Embryonic facial prominence (tissue), 1 donor: ENCODE results near the gene CYP2C19.
"Not testable (repeated sequence)": the region's sequence is repeated elsewhere in the genome, so short reads cannot be mapped to it uniquely, and the experiment has no call there.

Experiments
- DNase-seq: peaks from one replicate; pipeline ENCODE4 v3.0.0-alpha.2; 2016; ENCODE audit errors: extremely low spot score

CYP2C19 gene

GRCh38 chr10:94762393-94762792 is at the start of gene CYP2C19:
Gene CYP2C19 (plus strand): TSS chr10:94762681. CDS start chr10:94762706, 25 bp downstream.
- no peak for DNase-seq

- DNase-seq, result no peak
These were observed 36.6 kb upstream of the CYP2C19 start for GRCh38 chr10:94725871-94726270.

DNA sequence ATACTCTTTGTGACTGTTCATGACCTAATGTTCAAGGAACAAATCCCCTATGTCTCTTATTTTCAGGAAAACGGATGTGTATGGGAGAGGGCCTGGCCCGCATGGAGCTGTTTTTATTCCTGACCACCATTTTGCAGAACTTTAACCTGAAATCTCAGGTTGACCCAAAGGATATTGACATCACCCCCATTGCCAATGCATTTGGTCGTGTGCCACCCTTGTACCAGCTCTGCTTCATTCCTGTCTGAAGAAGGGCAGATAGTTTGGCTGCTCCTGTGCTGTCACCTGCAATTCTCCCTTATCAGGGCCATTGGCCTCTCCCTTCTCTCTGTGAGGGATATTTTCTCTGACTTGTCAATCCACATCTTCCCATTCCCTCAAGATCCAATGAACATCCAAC is 27.3 kb upstream of the CYP2C19 start:
- DNase-seq, result no peak

DNA sequence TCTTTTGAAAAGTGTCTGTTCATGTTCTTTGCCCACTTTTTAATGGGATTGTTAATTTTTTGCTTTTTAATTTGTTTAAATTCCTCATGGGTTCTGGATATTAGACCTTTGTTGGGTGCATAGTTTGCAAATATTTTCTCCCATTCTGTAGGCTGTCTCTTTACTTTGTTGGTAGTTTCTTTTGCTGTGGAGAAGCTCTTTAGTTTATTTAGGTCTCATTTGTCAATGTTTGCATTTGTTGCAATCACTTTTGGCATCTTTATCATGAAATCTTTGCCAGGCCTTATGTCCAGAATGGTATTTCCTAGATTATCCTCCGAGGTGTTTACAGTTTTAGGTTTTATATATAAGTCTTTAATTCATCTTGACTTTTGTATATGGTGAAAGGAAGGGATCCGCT is 23.9 kb upstream of the CYP2C19 start:
- no peak for DNase-seq

- no peak for DNase-seq
These were observed 15.3 kb upstream of the CYP2C19 start for GRCh38 chr10:94747137-94747536.

DNA sequence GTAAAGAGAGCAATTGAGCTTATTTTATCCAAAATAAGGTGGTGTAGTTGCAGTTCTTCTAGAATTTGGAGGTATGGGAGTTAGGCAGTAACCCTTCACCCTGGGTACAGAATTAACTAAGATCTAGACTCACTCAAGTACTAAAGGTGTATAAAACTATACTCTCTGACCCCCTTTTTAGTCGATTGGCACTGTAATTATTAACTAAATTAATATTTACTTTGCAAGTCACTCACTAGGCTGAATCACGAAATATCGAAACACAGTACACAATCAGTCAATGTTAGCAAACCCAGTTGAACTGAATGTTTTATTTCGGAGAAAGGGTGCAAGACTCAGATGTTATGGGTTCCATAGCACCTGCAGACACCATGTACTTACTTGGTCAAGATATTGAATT is 14.6 kb upstream of the CYP2C19 start:
- no peak for DNase-seq

DNA sequence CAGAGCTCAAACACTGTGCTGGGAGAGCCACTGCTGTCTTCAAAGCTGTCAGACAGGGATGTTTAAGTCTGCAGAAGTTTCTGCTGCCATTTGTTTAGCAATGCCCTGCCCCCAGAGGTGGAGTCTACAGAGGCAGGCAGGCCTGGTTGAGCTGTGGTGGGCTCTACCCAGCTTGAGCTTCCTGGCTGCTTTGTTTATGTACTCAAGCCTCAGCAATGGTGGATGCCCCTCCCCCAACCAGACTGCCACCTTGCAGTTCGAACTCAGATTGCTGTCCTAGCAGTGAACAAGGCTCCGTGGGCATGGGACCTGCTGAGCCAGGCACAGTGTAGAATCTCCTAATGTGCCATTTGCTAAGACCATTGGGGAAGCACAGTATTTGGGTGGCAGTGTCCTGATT is 4.6 kb upstream of the CYP2C19 start:
- DNase-seq, result no peak

DNA sequence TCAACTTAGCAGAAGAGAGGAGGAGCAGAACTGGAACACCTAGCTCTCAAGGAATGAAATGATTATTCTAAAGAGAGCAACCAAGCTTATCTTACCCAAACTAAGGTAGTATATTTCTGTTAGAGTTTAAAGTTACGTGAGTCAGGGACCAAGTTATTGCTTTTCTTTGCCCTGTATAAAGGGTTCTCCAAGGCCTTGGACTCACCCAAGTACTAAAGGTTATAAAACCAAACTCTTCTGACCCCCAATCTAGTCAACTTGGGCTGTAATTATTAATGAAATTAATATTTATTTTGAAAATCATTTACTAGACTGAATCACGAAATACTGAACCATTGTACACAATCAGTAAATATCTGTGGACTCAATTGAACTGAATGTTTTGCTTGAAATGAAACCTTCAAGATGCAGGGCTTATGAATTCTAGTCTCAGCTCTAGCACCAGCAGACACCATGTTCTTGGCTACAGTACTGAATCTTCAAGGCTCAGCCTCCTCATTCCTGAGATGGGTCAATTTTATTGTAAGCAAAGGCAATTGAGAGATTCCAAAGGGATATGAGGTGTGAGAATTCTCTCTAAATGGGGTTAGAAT is 1.8 kb upstream of the CYP2C19 start:
- no peak for DNase-seq

DNA sequence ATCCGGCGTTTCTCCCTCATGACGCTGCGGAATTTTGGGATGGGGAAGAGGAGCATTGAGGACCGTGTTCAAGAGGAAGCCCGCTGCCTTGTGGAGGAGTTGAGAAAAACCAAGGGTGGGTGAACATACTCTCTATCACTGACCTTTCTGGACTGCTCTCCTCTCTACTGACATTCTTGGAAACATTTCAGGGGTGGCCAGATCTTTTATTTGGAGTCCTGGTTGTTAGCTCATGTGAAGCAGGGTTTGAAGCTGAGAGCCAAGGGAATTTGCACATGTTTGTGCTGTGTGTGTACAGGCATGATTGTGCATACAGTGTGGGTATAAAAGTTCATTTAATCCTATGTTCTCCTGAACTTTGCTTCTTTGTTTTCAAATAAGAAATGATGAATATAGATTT is 12.9 kb downstream of the CYP2C19 start:
- not testable (repeated sequence) for DNase-seq

GRCh38 chr10:94777886-94778458 is 15.5 kb downstream of the CYP2C19 start:
- DNase-seq, result no peak

- DNase-seq, result no peak
These were observed 18.4 kb downstream of the CYP2C19 start for GRCh38 chr10:94780844-94781243.

GRCh38 chr10:94784256-94784655 is 21.8 kb downstream of the CYP2C19 start:
- DNase-seq, result no peak

DNA sequence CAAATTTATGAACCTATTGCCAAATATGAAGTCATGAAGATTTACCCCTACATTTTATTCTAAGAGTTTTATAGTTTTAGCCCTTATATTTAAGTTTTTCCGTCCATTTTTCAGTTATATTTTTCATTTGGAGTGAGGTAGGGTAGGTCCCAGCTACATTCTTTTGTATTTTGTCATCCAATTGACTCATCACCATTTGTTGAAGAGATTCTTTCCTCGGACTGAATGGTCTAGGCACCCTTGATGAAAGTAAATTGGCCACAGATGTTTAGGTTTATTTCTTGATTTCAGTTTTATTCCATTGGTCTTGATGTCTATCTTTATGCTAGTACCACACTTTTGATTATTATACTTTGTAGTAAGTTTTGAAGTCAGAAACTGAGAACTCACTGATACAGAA is 22.7 kb downstream of the CYP2C19 start:
- no peak for DNase-seq

DNA sequence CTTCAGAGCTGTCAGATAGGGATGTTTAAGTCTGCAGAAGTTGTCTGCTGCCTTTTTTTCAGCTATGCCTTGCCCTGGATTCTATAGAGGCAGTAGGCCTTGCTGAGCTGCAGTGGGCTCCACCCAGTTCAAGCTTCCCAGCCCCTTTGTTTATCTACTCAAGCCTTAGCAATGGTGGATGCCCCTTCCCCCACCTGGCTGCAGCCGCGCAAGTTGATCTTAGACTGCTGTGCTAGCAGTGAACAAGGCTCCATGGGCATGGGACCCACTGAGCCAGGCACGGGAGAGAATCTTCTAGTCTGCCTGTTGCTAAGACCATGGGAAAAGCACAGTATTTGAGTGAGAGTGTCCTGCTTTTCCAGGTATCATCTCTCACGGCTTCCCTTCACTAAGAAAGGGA is 38.1 kb downstream of the CYP2C19 start:
- not testable (repeated sequence) for DNase-seq

DNA sequence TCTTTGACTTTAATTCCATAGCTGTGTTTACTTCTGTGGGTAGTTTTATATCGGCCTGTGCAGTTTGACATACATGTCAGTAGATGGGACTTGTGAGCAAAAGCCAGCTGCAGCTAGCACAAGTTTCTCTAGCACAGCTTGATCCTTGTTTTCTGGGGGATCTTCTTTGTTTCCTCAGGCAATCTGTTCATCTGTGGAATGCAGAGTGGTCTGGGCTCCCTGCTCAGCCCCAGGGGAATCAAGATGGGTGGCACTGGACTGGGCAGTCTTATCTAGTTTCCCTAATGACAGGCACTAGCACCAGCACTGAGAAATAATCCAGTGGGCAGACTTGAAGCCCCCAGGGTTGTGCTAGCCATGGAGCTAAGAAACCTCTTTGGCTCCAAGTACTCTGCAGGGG is 40.8 kb downstream of the CYP2C19 start:
- DNase-seq, result no peak

- DNase-seq, result not testable (repeated sequence)
These were observed 67.5 kb downstream of the CYP2C19 start for GRCh38 chr10:94830025-94830424.

- no peak for DNase-seq
These were observed 83.7 kb downstream of the CYP2C19 start for GRCh38 chr10:94846204-94846603.

- DNase-seq, result no peak
These were observed 88.3 kb downstream of the CYP2C19 start for GRCh38 chr10:94850766-94851165.

GRCh38 chr10:94851263-94851662 is 88.8 kb downstream of the CYP2C19 start:
- DNase-seq, result no peak

GRCh38 chr10:94852438-94852837 is 90.0 kb downstream of the CYP2C19 start:
- no peak for DNase-seq

DNA sequence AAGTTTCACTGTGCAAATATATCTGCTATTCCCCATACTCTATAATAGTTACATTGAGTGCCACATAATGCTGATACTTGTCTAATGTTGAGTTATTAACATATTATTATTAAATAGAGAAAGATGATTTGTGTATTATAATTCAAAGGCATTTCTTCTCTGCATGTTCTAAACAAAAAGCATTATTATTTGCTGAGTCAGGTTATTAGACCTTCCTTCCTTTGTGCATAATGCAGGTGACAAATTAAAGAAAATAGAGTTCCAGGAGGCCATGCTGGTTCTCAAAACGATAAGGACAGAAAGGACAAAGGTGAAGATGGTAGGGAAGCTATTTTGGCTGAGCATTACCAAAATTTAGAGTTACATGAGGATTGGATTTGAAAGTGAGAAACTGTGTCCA is 90.6 kb downstream of the CYP2C19 start:
- no peak for DNase-seq

DNA sequence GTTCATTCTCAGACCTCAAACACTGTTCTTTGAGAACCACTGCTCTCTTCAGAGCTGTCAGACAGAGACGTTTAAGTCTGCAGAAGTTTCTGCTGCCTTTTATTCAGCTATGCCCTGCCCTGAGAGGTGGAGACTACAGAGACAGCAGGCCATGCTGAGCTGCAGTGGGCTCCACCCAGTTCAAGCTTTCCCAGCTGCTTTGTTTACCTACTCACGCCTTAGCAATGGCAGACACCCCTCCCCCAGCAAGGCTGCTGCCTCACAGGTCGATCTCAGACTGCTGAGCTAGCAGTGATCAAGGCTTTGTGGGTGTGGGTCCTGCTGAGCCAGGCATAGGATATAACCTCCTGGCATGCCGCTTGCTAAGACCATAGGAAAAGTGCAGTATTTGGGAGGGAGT is 95.5 kb downstream of the CYP2C19 start:
- DNase-seq, result no peak

GRCh38 chr10:94859086-94859485 is 96.6 kb downstream of the CYP2C19 start:
- no peak for DNase-seq

DNA sequence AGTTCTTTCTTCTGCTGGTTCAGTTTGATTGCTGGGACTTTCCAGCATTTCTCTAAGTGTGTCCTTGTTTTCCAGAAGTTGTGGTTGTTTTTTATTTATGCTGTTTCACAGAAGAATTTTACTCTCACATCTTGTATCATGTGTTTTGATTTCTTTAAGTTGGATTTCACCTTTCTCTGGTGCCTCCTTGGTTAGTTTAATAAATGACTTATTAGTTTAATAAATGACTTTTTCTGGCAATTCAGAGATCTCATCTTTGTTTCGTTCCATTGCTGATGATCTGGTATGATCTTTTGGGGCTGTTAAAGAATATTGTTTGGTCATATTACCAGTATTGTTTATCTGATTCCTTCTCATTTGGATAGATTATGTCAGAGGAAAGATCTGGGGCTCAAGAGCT is 116.2 kb downstream of the CYP2C19 start:
- DNase-seq, result no peak
